Measurements from ENCODE around the gene ST6GALNAC5.

GRCh38 chr1:76950306-76950705 is 83.0 kb downstream of the ST6GALNAC5 start:
- TF ChIP-seq EZH2phosphoT487 (IDR thresholded peaks at IDR 0.05; ENCODE audit: insufficient read depth, low read depth) (no peak), EZH2 (IDR thresholded peaks at IDR 0.05; ENCODE audit: insufficient read depth, poor library complexity, severe bottlenecking) (no peak)
